ENCODE measurements around the gene GRID1. TPM values are rescaled to one million over a fixed set of nuclear protein-coding genes. Genes with fewer than 3 reads are reported as not detected.

GRID1 gene
- total RNA-seq, 1 experiment from 2014 or later, result 0.37 TPM

- H3K9me3 Mint-ChIP-seq, result peaks cover 5% of the 10 kb centered on the region; the same call in 1 of the 2 replicates
- H3K27ac Mint-ChIP-seq, result no peak overlapping the region
- ATAC-seq (peak; percentile 48; the same call in 1 of the 2 replicates), DNase-seq (ENCODE audit: low spot score) (no peak)
- no peak overlapping the region for H3K4me3 Mint-ChIP-seq
- ChIA-PET POLR2A (no interaction called here), CTCF (no interaction called here)
- H3K36me3 Mint-ChIP-seq, result no peaks in the 10 kb centered on the region
- TF ChIP-seq, protein P1, sequence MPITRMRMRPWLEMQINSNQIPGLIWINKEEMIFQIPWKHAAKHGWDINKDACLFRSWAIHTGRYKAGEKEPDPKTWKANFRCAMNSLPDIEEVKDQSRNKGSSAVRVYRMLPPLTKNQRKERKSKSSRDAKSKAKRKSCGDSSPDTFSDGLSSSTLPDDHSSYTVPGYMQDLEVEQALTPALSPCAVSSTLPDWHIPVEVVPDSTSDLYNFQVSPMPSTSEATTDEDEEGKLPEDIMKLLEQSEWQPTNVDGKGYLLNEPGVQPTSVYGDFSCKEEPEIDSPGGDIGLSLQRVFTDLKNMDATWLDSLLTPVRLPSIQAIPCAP (CRISPR knock-in tag; IDR thresholded peaks at IDR 0.05), result no peak
- TF ChIP-seq ZNF416 (CRISPR knock-in tag; IDR thresholded peaks at IDR 0.05) (no peak), ZNF121 (CRISPR knock-in tag; IDR thresholded peaks at IDR 0.05) (no peak), HMGXB4 (CRISPR knock-in tag; IDR thresholded peaks at IDR 0.05) (no peak), PRRX2 (CRISPR knock-in tag; IDR thresholded peaks at IDR 0.05) (no peak), NFATC4 (CRISPR knock-in tag; IDR thresholded peaks at IDR 0.05) (no peak)
- TF ChIP-seq, protein P2, sequence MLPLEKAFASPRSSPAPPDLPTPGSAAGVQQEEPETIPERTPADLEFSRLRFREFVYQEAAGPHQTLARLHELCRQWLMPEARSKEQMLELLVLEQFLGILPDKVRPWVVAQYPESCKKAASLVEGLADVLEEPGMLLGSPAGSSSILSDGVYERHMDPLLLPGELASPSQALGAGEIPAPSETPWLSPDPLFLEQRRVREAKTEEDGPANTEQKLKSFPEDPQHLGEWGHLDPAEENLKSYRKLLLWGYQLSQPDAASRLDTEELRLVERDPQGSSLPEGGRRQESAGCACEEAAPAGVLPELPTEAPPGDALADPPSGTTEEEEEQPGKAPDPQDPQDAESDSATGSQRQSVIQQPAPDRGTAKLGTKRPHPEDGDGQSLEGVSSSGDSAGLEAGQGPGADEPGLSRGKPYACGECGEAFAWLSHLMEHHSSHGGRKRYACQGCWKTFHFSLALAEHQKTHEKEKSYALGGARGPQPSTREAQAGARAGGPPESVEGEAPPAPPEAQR (CRISPR knock-in tag; IDR thresholded peaks at IDR 0.05), result no peak
- TF ChIP-seq, protein P3, sequence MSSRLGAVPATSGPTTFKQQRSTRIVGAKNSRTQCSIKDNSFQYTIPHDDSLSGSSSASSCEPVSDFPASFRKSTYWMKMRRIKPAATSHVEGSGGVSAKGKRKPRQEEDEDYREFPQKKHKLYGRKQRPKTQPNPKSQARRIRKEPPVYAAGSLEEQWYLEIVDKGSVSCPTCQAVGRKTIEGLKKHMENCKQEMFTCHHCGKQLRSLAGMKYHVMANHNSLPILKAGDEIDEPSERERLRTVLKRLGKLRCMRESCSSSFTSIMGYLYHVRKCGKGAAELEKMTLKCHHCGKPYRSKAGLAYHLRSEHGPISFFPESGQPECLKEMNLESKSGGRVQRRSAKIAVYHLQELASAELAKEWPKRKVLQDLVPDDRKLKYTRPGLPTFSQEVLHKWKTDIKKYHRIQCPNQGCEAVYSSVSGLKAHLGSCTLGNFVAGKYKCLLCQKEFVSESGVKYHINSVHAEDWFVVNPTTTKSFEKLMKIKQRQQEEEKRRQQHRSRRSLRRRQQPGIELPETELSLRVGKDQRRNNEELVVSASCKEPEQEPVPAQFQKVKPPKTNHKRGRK (CRISPR knock-in tag; IDR thresholded peaks at IDR 0.05; ENCODE audit: borderline replicate concordance), result no peak
- TF ChIP-seq, protein P4, sequence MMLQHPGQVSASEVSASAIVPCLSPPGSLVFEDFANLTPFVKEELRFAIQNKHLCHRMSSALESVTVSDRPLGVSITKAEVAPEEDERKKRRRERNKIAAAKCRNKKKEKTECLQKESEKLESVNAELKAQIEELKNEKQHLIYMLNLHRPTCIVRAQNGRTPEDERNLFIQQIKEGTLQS (CRISPR knock-in tag; conservative IDR thresholded peaks at IDR 0.05), result no peak
- peaks cover 9% of the 10 kb centered on the region; the same call in 1 of the 2 replicates for H3K4me1 Mint-ChIP-seq
- H3K27me3 Mint-ChIP-seq (ENCODE audit: low read depth), result no peaks in the 10 kb centered on the region; the same call in 1 of the 2 replicates
Observed at GRCh38 chr10:86087716-86088115, 278.9 kb downstream of the GRID1 start.

- Mint-ChIP-seq H3K4me1 (peaks cover 8% of the 10 kb centered on the region; the same call in 1 of the 2 replicates), H3K4me3 (no peak overlapping the region), H3K27me3 (ENCODE audit: low read depth) (no peaks in the 10 kb centered on the region; the same call in 1 of the 2 replicates), H3K36me3 (no peaks in the 10 kb centered on the region), H3K9me3 (peaks cover 5% of the 10 kb centered on the region; the same call in 1 of the 2 replicates), H3K27ac (no peak overlapping the region)
- DNase-seq (ENCODE audit: low spot score) (no peak), ATAC-seq (no peak)
- CTCF ChIA-PET, result no interaction called here
- POLR2A ChIA-PET, result no interaction called here
- TF ChIP-seq, protein P4 (CRISPR knock-in tag; conservative IDR thresholded peaks at IDR 0.05), result no peak
- TF ChIP-seq ZNF532 (CRISPR knock-in tag; IDR thresholded peaks at IDR 0.05; ENCODE audit: borderline replicate concordance), result no peak
- TF ChIP-seq TCF7 (CRISPR knock-in tag; IDR thresholded peaks at IDR 0.05; ENCODE audit: low read depth), result no peak
- TF ChIP-seq USF1 (CRISPR knock-in tag; IDR thresholded peaks at IDR 0.05), result no peak
- TF ChIP-seq TEAD1 (CRISPR knock-in tag; IDR thresholded peaks at IDR 0.05), result no peak
- no peak for TF ChIP-seq ZNF219 (CRISPR knock-in tag; IDR thresholded peaks at IDR 0.05; ENCODE audit: borderline replicate concordance)
- TF ChIP-seq, protein P5, sequence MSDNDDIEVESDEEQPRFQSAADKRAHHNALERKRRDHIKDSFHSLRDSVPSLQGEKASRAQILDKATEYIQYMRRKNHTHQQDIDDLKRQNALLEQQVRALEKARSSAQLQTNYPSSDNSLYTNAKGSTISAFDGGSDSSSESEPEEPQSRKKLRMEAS (CRISPR knock-in tag; IDR thresholded peaks at IDR 0.05), result no peak
- no peak for TF ChIP-seq OVOL2 (CRISPR knock-in tag; IDR thresholded peaks at IDR 0.05; ENCODE audit: borderline replicate concordance)
- TF ChIP-seq, protein P6, sequence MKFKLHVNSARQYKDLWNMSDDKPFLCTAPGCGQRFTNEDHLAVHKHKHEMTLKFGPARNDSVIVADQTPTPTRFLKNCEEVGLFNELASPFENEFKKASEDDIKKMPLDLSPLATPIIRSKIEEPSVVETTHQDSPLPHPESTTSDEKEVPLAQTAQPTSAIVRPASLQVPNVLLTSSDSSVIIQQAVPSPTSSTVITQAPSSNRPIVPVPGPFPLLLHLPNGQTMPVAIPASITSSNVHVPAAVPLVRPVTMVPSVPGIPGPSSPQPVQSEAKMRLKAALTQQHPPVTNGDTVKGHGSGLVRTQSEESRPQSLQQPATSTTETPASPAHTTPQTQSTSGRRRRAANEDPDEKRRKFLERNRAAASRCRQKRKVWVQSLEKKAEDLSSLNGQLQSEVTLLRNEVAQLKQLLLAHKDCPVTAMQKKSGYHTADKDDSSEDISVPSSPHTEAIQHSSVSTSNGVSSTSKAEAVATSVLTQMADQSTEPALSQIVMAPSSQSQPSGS (CRISPR knock-in tag; IDR thresholded peaks at IDR 0.05; ENCODE audit: borderline replicate concordance, low read depth), result no peak
- TF ChIP-seq, protein P7, sequence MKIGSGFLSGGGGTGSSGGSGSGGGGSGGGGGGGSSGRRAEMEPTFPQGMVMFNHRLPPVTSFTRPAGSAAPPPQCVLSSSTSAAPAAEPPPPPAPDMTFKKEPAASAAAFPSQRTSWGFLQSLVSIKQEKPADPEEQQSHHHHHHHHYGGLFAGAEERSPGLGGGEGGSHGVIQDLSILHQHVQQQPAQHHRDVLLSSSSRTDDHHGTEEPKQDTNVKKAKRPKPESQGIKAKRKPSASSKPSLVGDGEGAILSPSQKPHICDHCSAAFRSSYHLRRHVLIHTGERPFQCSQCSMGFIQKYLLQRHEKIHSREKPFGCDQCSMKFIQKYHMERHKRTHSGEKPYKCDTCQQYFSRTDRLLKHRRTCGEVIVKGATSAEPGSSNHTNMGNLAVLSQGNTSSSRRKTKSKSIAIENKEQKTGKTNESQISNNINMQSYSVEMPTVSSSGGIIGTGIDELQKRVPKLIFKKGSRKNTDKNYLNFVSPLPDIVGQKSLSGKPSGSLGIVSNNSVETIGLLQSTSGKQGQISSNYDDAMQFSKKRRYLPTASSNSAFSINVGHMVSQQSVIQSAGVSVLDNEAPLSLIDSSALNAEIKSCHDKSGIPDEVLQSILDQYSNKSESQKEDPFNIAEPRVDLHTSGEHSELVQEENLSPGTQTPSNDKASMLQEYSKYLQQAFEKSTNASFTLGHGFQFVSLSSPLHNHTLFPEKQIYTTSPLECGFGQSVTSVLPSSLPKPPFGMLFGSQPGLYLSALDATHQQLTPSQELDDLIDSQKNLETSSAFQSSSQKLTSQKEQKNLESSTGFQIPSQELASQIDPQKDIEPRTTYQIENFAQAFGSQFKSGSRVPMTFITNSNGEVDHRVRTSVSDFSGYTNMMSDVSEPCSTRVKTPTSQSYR (CRISPR knock-in tag; IDR thresholded peaks at IDR 0.05), result no peak
- no peak for TF ChIP-seq ZNF416 (CRISPR knock-in tag; IDR thresholded peaks at IDR 0.05)
Observed at GRCh38 chr10:86086418-86086817, 280.2 kb downstream of the GRID1 start.

All from WTC11 (cell line).